SK-N-MC (cell line): ENCODE data around the gene DNAH10.

Experiments
- DNase-seq: peaks from one replicate; pipeline ENCODE4 v3.0.0-alpha.2; 2011; ENCODE audit warnings: low read depth, low spot score
- H3K27ac ChIP-seq: fragments of 200-600 bp; sonication (generic); 2 replicates; pipeline ENCODE4 v1.5.1; 2016; ENCODE audit warnings: mixed run types
- H3K36me3 ChIP-seq: fragments of 200-600 bp; sonication (generic); 2 replicates; pipeline ENCODE4 v1.6.1; 2017; ENCODE audit warnings: antibody characterized with exemption, low read length, mixed read lengths; ENCODE audit not compliant: insufficient read depth
- H3K4me3 ChIP-seq: fragments of 200-600 bp; sonication (generic); 2 replicates; pipeline ENCODE4 v1.5.1; 2016
- H3K9ac ChIP-seq: fragments of 200-600 bp; sonication (generic); 2 replicates; pipeline ENCODE4 v1.8.0; 2017; ENCODE audit warnings: mixed run types, mixed read lengths; ENCODE audit not compliant: insufficient read length
- H3K9me3 ChIP-seq: fragments of 200-600 bp; sonication (generic); 2 replicates; pipeline ENCODE4 v1.6.1; 2017; ENCODE audit warnings: low read depth, mild to moderate bottlenecking, antibody characterized with exemption, low read length, moderate library complexity, mixed read lengths
- EZH2 ChIP-seq: fragments of 200-600 bp; sonication (generic); IDR thresholded peaks from one replicate; pipeline ENCODE4 v1.6.1; 2017; ENCODE audit warnings: antibody characterized with exemption
- FOXP2 ChIP-seq: optimal IDR thresholded peaks from 2 replicates; pipeline ENCODE3; 2011; ENCODE audit warnings: mild to moderate bottlenecking, moderate library complexity; ENCODE audit not compliant: insufficient read depth; ENCODE audit errors: extremely low read length, control extremely low read depth
- POLR2AphosphoS5 ChIP-seq: IDR thresholded peaks from 2 replicates; pipeline ENCODE4 v1.6.1; 2012; ENCODE audit warnings: mild to moderate bottlenecking, low read depth, low read length, borderline replicate concordance

DNAH10 gene

GRCh38 chr12:123923038-123923437 is 160.9 kb downstream of the DNAH10 start:
- no peaks in the 10 kb centered on the region for H3K36me3 ChIP-seq
- H3K4me3 ChIP-seq = no peak overlapping the region
- no peak overlapping the region for H3K27ac ChIP-seq
- no peak for DNase-seq
- no peak for TF ChIP-seq POLR2AphosphoS5
- TF ChIP-seq FOXP2 = no peak
- TF ChIP-seq EZH2 = no peak
- no peaks in the 10 kb centered on the region for H3K9me3 ChIP-seq
- no peak overlapping the region for H3K9ac ChIP-seq

DNA sequence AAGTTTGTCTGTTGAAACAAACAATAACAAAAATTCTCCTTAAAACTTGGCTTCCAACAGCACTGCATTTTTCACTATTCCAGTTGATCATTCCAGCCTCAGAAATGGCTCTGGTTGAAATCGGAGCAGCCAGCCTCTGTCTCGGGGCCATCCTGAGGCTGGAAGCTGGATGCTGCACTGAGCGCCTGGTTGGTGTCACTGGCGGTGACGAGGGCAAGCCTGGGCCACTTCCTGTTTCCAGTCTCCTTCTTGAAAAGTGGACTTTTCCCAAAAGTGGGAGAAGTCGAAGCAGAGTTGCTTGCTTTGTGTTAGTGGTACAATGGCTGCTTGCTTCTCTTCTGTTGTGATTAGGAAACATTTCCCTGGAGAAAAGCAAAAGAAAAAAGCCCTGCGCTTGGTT is 161.8 kb downstream of the DNAH10 start:
- no peak overlapping the region for H3K9ac ChIP-seq
- H3K36me3 ChIP-seq = no peaks in the 10 kb centered on the region
- TF ChIP-seq EZH2 (no peak), FOXP2 (no peak), POLR2AphosphoS5 (no peak)
- H3K9me3 ChIP-seq = no peaks in the 10 kb centered on the region
- H3K4me3 ChIP-seq = no peak overlapping the region
- no peak for DNase-seq
- no peak overlapping the region for H3K27ac ChIP-seq

DNA sequence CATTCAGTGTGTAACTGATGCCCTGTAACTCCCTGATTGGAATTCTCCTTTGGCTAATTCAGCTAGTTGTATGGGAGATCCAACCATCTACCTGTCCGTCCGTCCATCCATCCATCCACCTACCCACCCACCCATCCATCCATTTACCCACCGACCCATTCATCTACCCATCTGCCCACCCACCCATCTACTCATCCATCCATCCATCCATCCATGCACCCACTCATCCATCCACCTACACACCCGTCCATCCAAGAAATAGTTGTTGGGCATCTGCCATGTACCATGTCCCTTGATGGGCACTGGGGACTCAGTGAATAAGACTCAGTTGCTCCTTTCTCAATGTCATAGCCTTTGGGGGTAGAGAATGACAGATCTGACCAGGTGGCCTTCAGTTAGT is 162.4 kb downstream of the DNAH10 start:
- no peak for DNase-seq
- no peak overlapping the region for H3K4me3 ChIP-seq
- H3K36me3 ChIP-seq = no peaks in the 10 kb centered on the region
- H3K27ac ChIP-seq = no peak overlapping the region
- no peak for TF ChIP-seq FOXP2
- TF ChIP-seq POLR2AphosphoS5 = no peak
- no peak for TF ChIP-seq EZH2
- H3K9ac ChIP-seq = no peak overlapping the region
- H3K9me3 ChIP-seq = no peaks in the 10 kb centered on the region

GRCh38 chr12:123928274-123928865 is 166.3 kb downstream of the DNAH10 start:
- DNase-seq = no peak
- no peaks in the 10 kb centered on the region for H3K36me3 ChIP-seq
- no peak overlapping the region for H3K4me3 ChIP-seq
- no peaks in the 10 kb centered on the region for H3K9me3 ChIP-seq
- H3K27ac ChIP-seq = no peak overlapping the region
- no peak overlapping the region for H3K9ac ChIP-seq
- TF ChIP-seq FOXP2 = no peak
- TF ChIP-seq EZH2 = no peak
- TF ChIP-seq POLR2AphosphoS5 = no peak

GRCh38 chr12:123928897-123929296 is 166.8 kb downstream of the DNAH10 start:
- H3K36me3 ChIP-seq = no peaks in the 10 kb centered on the region
- H3K27ac ChIP-seq = no peak overlapping the region
- H3K4me3 ChIP-seq = no peak overlapping the region
- no peak for DNase-seq
- TF ChIP-seq POLR2AphosphoS5 (no peak), FOXP2 (no peak), EZH2 (no peak)
- H3K9ac ChIP-seq = no peak overlapping the region
- H3K9me3 ChIP-seq = no peaks in the 10 kb centered on the region

DNA sequence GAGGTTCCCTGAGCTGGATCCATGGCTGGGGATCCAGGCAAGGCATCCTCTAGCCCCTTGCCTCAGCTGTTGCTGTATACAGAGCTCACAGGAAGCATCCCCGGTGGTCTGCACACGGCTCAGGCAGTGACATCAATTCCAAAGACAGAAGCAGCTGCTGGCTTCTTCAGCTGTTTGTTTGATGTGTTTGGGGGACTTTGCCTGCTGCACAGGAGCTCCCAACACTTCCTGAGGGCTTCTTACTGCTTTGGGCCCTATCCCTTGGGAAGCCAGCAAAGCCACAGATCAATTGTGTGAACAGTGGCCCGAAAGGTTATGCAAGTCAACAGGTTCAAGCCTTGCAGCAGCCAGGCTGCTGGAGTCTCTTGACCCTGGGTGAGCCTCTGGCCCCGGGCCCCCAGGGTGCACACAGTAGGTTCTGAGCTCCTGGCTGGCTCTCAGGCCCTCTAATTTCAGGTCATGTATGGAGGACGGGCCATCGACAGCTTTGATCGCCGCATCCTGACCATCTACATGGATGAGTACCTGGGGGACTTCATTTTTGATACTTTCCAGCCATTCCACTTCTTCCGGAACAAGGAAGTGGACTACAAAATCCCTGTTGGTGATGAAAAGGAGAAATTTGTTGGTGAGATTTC is 168.0 kb downstream of the DNAH10 start:
- no peak for TF ChIP-seq EZH2
- no peak for TF ChIP-seq POLR2AphosphoS5
- no peak for TF ChIP-seq FOXP2
- H3K9me3 ChIP-seq = no peaks in the 10 kb centered on the region
- DNase-seq = no peak

DNA sequence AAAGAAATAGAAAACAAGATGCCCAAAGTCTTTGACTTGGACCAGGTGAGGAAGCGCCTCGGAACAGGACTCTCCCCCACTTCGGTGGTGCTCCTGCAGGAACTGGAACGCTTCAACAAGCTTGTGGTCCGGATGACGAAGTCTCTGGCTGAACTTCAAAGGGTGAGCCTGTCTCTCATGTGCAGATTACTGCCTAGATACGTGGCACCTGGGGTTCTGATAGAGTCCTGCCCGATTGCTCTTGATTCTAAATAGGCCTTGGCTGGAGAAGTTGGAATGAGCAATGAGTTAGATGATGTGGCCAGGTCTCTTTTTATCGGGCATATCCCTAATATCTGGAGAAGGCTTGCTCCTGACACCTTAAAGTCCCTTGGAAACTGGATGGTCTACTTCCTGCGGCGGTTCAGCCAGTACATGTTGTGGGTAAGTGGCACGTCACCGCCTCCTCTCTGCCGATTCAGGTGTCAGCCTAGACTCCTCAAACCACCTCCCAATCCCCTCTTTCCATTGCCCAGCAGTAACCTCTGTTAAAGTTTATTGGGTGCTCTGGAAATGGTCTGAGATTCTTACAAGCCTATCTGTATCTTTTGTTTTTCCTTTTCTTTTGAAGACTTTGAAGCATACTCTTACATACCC is 169.7 kb downstream of the DNAH10 start:
- no peak for TF ChIP-seq POLR2AphosphoS5
- no peak for TF ChIP-seq FOXP2
- no peak for TF ChIP-seq EZH2
- Histone ChIP-seq H3K36me3 (no peaks in the 10 kb centered on the region), H3K4me3 (no peak overlapping the region), H3K9ac (no peak overlapping the region), H3K27ac (no peak overlapping the region), H3K9me3 (no peaks in the 10 kb centered on the region)
- DNase-seq = no peak

More for the DNA sequence above, 168.0 kb downstream of the DNAH10 start:
- H3K36me3 ChIP-seq = no peaks in the 10 kb centered on the region
- H3K4me3 ChIP-seq = no peak overlapping the region
- no peak overlapping the region for H3K9ac ChIP-seq
- no peak overlapping the region for H3K27ac ChIP-seq

DNA sequence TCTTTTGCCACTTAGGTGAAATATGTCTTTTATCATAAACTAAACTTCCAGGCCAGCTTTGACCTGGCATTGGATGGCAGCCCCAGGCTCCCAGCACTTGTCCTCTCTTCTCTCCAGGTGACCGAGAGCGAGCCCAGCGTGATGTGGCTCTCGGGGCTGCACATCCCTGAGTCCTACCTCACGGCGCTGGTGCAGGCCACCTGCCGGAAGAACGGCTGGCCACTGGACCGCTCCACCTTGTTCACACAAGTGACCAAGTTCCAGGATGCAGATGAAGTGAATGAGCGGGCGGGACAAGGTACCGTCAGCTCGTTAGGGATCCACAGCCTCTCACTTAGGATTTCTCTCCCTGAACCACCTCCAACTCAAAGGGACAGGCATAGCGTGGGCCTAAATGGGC is 171.1 kb downstream of the DNAH10 start:
- H3K9ac ChIP-seq = no peak overlapping the region
- H3K4me3 ChIP-seq = no peak overlapping the region
- no peaks in the 10 kb centered on the region for H3K9me3 ChIP-seq
- no peak for TF ChIP-seq EZH2
- no peak for TF ChIP-seq FOXP2
- TF ChIP-seq POLR2AphosphoS5 = no peak
- no peak overlapping the region for H3K27ac ChIP-seq
- H3K36me3 ChIP-seq = no peaks in the 10 kb centered on the region
- no peak for DNase-seq
